Measurements from ENCODE around the gene DSG1. TPM values are rescaled to one million over a fixed set of nuclear protein-coding genes. Genes with fewer than 3 reads are reported as not detected.

Gene DSG1
- total and polyA plus RNA-seq, 2 of the 8 experiments (the other 6 are each of a cell fraction or from before 2014, with no cell fraction given), result 0.06 TPM; not detected in 1

GRCh38 chr18:31268985-31269406 is 49.0 kb upstream of the DSG1 start:
- WGBS, 2 experiments (ENCODE audit: extremely low coverage in 1 of 2, insufficient coverage in 1 of 2, insufficient read length in 1 of 2, insufficient replicate concordance in 2 of 2, low coverage in 1 of 2, low lambda C conversion rate in 2 of 2, missing lambda C conversion rate in 1 of 2), result 100% methylated on average over 1 of the region's 1 CpG; no CpG with 5 or more reads in 1 of the 2 experiments
- FAIRE-seq (no peak), DNase-seq (ENCODE audit: low read depth in 1 of 2, low spot score in 2 of 2) (no peak)
- Histone ChIP-seq H4K8ac (ENCODE audit: extremely low read depth, insufficient read depth, low read length) (no peak overlapping the region), H2AK5ac (ENCODE audit: low read depth, low read length) (no peak overlapping the region), H3K14ac (ENCODE audit: insufficient read length) (no peak overlapping the region), H2BK120ac (replicated peaks; ENCODE audit: low read depth, low read length) (no peak overlapping the region), H3K79me2 (ENCODE audit: control insufficient read depth in 1 of 2, insufficient read depth in 2 of 2, low read length in 2 of 2) (no peaks in the 10 kb centered on the region), H2AFZ (ENCODE audit: low read length) (no peak overlapping the region), H3K23me2 (ENCODE audit: low read depth, low read length) (no peaks in the 10 kb centered on the region), H3K18ac (ENCODE audit: extremely low read depth, low read length) (no peak overlapping the region), H3K56ac (replicated peaks; ENCODE audit: insufficient read length, low read depth, low read length) (no peak overlapping the region), H4K20me1 (replicated peaks in 1 of 2; ENCODE audit: control insufficient read depth in 1 of 2, insufficient read depth in 2 of 2, low read length in 2 of 2) (no peaks in the 10 kb centered on the region), H3K4me2 (ENCODE audit: insufficient read depth in 1 of 2, low read depth in 2 of 2, low read length in 2 of 2) (no peak overlapping the region), H2BK12ac (ENCODE audit: low read depth, low read length) (no peak overlapping the region), H2BK15ac (ENCODE audit: low read length) (no peak overlapping the region), H4K5ac (ENCODE audit: insufficient read length, low read depth, low read length) (no peak overlapping the region), H3K23ac (ENCODE audit: insufficient read length) (no peak overlapping the region), H3K27me3 (replicated peaks in 1 of 4; ENCODE audit: control insufficient read depth in 3 of 4, extremely low read depth in 1 of 4, insufficient read depth in 3 of 4, low read length in 3 of 4) (no peaks in the 10 kb centered on the region), H3K79me1 (ENCODE audit: low read depth, low read length) (no peaks in the 10 kb centered on the region), H3K4ac (replicated peaks; ENCODE audit: insufficient read length, low read depth, low read length) (no peak overlapping the region), H2BK20ac (ENCODE audit: low read length) (no peak overlapping the region), H3K36me3 (ENCODE audit: control insufficient read depth in 2 of 4, insufficient read depth in 4 of 4, low read length in 3 of 4) (no peaks in the 10 kb centered on the region), H4K91ac (replicated peaks; ENCODE audit: insufficient read length, low read length) (no peak overlapping the region), H3K4me3 (ENCODE audit: extremely low read depth in 1 of 4, insufficient read depth in 2 of 4, low read depth in 3 of 4, low read length in 4 of 4) (no peak overlapping the region), H3K9me3 (ENCODE audit: insufficient read depth in 2 of 2, low read depth in 1 of 2, low read length in 1 of 2) (no peaks in the 10 kb centered on the region), H3K4me1 (replicated peaks in 1 of 4; ENCODE audit: control insufficient read depth in 3 of 4, insufficient read depth in 4 of 4, low read length in 3 of 4) (no peaks in the 10 kb centered on the region), H2BK5ac (ENCODE audit: low read depth, low read length) (no peak overlapping the region), H3K9ac (replicated peaks in 1 of 4; ENCODE audit: extremely low read depth in 1 of 4, low read depth in 3 of 4, low read length in 3 of 4) (no peak overlapping the region), H3K27ac (ENCODE audit: low read depth, low read length) (no peak overlapping the region)
- ChIA-PET CTCF (ENCODE audit: partially characterized antibody) (interaction anchor here (1.0 to 2.2 kb wide), 6 partner anchors 8 to 205 kb away, joined by 3 to 7 read pairs (median 4); no protein-coding TSS in a partner anchor), POLR2A (ENCODE audit: partially characterized antibody) (no interaction called here)
- TF ChIP-seq GTF2F1 (IDR thresholded peaks at IDR 0.05; ENCODE audit: borderline replicate concordance, low read depth, low read length) (no peak), PHF8 (conservative IDR thresholded peaks at IDR 0.05; ENCODE audit: low read depth, low read length) (no peak), BRCA1 (IDR thresholded peaks at IDR 0.05; ENCODE audit: low read depth, low read length) (no peak), POU5F1 (IDR thresholded peaks at IDR 0.05; ENCODE audit: low read depth, low read length) (no peak), ZNF274 (IDR thresholded peaks at IDR 0.05; ENCODE audit: borderline replicate concordance, extremely low read depth, low read length) (no peak), RBBP5 (IDR thresholded peaks at IDR 0.05; ENCODE audit: borderline replicate concordance, low read depth, low read length) (no peak), NRF1 (IDR thresholded peaks at IDR 0.05; ENCODE audit: low read depth, low read length) (no peak), SIRT6 (IDR thresholded peaks at IDR 0.05; ENCODE audit: low read length) (no peak), RXRA (IDR thresholded peaks at IDR 0.05; ENCODE audit: insufficient read depth, low read depth, low read length) (no peak), EGR1 (IDR thresholded peaks at IDR 0.05; ENCODE audit: borderline replicate concordance, low read depth, low read length) (no peak), JUND (IDR thresholded peaks at IDR 0.05; ENCODE audit: low read length) (no peak), CHD2 (IDR thresholded peaks at IDR 0.05; ENCODE audit: low read length) (no peak), HDAC2 (IDR thresholded peaks at IDR 0.05; ENCODE audit: borderline replicate concordance in 1 of 2, low read depth in 2 of 2, low read length in 2 of 2) (no peak), KDM4A (IDR thresholded peaks at IDR 0.05; ENCODE audit: low read depth, low read length, severe bottlenecking) (no peak)
